NCI-H128 (cell line): ENCODE data around the gene SELPLG.
"Not testable (repeated sequence)": the region's sequence is repeated elsewhere in the genome, so short reads cannot be mapped to it uniquely, and the experiment has no call there.

Experiments used
- DNase-seq: peaks from one replicate; lab custom pipeline; 2025; ENCODE audit not compliant: unreplicated experiment; lab: John Stamatoyannopoulos, UW

Gene SELPLG

DNA sequence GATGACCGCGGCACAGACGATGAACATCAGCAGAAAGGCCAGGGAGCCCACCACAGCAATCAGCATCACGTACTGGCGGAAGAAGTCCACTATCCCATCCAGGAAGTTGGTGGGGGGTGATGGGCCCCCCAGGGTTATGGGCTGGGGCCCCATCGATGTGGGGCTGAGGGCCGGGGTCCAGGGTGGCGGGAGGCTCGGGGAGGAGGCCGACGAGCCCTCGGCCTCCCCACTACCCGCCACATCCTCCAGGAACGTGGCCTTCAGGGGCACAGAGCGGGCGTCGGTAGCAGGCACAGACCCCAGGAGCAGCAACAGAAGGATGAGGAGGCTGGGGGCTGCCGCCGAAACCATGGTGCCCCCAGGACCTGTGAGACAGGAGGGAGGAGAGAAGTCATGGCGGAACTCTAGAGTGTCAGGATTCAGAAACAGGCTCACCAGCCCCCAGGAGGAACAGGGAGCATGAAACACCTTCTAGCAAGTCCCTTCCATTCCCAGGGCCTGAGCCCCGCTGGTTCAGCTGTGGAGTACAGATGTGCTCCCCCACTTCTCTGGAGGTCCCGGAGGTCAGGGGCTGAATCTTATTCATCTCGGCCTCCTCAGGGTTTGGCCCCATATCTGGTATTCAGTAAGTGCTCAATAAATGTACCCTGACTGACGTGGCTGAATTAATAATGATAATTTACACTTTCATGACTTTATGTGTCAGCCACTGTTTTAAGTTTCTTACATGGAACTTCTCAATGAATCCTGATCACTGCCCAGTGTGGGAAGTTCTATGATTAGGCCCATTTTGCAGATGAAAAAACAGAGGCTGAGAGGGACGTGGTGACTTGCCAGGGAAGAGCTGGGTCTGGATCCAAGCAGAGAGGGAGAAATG is 41.4 kb downstream of the SELPLG start:
- no peak for DNase-seq

DNA sequence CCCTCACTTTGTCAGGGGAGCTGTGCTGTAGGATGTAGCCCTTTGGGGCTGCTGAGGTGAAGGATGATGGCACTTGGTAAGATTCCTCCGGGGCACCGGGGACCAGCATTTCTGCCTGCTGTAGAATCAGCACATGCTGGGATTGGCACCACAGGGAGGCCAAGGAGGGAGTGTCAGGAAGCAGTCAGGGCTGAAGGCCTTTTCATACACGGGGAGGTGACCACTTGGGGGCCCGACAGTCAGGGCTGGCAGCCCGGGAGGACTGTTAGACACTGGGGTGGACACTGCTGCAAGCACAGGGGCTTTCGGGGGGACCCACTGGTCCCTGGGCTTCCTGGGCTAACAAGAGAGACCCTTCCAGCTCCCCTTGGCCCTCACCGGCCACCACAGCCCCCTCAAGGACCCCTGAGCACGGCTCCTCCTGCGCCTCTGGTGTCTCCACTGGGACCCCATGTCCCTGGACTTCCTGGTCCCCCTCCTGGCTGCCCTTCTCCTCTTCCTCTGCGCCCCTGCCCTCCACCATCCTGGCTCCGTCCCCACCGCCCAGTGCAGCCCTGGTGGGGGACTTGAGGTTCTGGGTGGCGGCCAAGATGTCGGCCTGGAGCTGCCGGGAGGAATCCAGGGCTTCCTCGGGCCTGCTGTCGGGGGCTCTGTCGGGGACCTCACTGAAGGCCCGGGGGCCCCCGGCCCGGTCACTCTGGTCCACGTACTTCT is 42.3 kb downstream of the SELPLG start:
- no peak for DNase-seq

DNA sequence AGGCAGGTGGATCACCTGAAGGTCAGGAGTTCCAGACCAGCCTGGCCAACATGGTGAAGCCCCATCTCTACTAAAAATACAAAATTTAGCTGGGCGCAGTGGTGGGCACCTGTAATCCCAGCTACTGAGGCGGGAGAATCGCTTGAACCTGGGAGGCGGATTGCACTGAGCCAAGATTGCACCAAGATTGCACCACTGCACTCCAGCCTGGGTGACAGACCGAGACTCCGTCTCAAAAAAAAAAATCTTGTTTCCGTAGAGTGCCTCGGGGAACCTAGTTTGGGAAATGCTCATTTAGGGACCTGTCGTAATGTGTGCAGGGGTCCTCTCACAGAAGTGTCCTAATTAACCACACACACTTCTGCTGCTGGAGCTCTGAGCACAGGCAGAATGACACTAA is 43.2 kb downstream of the SELPLG start:
- not testable (repeated sequence) for DNase-seq

DNA sequence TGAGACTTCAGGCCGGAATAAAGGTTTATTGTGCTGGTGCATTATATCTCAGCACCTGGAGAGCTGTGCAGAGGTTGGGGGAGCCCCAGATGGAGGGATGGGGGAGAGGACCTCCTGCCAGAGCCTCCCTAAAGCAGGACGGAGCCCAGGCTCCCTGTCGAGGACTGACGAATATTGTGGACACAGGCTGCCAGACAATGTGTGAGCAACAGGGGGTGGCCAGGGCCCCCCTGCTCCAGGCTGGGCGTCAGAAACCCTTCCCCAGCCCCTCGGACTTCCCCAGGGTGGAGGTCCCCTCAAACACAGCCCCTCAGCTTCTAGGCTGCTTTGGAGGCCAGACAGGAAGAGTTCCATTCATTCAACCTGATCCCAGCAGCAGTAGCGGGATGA is 43.9 kb downstream of the SELPLG start:
- no peak for DNase-seq

DNA sequence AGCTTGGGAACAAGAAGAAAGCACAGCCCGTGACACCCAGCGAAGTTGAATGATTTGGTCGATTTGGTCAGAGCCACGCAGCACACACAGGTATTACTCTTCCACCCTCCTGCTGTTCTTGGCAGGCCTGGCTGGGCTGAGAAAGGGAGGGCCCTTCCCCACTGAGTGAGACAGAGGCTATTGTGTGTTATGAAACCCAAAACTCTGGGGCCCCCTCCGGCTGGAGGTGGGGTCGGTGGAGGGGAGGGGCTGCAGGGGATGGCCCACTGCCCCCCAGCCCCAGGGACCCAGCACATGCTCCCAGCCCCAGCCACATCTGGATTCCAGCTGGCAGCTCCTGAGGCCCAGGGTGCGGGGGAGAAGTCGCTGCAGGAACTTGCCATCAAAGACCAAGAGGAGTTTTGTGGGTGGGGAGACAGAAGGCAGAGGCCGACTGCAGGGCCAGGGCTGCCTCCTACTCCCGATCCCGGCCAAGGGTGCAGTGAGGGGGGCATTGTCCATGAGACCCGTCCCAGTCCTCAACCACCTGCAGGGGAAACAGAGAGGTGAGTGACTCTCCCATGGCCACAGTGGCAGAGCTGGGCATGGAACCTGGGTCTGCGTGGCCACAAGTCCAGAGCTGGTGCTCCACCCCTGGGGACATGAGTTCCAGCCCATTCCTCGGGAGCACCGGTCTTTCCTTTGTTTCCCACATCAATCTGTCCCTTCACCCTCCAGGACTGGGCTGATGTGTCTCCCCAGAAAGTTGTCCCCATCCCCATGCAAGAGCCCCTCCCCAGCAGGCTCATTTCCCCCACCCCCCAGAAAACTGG is 44.5 kb downstream of the SELPLG start:
- DNase-seq: no peak

DNA sequence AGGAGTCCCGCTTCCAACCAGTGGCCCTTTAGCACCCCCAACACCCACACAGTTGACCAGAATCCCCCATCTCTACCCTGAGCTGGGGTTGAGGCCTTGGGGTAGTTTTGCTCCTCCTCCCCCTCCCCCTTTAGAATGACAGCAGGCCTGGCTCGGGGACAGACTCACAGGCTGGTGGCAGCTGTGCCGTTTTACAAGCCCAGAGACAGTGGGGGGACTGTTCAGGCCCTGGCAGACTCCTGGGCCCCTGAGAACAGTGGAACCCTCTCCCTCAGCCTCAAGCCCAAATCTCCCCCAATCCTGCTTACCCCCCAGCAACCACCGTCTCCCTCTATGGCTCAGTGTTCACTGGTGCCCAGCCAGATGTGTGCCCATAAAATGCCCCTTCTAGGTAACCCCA is 45.9 kb downstream of the SELPLG start:
- no peak for DNase-seq

DNA sequence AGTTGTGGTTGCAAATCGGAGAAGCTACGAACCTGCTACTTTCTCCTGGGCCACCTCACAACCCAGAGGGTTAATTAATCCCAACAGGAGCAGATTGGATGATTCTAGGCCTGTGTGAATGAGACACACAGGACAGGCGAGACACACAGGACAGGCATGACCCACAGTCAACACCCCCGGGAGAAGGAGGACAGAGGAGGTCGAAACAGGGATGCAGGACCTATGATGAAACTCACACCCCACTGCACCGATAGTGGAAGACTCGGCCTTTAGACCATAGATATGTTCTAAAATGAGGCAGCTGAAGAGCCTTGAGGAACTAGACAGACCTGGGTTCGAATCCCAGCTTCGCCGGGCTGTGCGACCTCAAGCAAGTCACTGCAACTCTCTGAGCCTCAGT is 47.4 kb downstream of the SELPLG start:
- DNase-seq: no peak

DNA sequence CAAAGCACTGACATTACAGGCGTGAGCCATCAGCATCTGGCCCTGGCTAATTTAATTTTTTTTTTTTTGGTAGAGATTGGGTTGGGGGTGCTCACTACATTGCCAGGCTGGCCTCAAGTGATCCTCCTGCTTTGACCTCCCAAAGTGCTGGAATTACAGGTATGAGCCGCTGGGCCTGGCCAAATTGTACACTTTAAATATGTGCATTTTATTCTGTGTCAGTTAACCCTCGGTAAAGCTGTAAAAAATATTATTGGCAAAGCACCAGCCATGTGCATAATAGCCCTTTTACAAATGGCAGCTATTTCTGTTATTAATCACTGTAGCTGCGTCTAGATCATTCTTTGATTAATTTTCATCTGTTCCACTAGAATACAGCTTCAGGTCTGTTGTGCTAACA is 47.8 kb downstream of the SELPLG start:
- no peak for DNase-seq

DNA sequence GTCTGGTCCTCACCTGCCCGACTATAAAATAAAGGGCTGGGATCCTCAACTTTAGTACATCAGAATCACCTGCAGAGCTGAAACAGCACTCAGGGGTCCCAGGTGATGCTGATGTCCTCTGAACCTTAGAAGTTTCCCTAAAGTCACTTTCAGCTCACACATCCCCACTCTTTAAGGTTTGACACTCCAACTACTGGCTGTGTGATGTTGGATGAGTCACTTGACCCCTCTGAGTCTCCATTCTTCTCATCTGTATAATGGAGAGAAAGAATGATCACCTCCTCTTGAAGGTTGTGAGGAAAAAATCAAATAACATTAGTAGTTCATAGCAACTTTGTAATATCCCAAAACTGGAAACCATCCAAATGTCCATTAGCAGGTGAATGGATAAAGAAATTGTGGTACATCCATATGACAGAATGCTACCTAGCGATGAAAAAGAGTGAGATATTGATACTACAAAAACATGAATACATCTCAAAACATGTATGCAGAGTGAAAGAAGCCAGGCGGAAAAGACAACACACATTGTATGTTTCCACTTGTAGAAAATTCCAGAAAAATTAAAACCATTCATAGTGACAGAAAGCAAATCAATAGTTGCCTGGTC is 49.1 kb downstream of the SELPLG start:
- no peak for DNase-seq

DNA sequence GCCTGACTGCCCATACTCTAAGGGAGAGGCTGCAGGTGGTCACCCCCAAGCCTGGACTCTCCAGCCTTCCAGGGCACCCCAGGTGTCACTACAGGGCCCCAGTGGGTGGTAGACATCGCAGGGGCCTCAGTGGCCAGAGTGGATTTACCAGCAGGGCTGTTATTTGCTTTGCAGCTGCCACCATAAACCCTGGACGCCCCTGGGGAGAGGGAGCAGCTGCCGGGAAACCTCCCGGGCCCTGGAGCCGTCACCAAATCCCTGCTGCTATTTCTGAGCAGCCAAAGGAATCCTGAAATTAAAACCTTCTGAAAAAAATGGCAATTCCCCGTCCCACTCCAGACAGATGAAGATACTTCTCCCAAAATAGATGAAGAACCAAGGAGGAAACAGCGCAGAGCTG is 49.7 kb downstream of the SELPLG start:
- DNase-seq: no peak

DNA sequence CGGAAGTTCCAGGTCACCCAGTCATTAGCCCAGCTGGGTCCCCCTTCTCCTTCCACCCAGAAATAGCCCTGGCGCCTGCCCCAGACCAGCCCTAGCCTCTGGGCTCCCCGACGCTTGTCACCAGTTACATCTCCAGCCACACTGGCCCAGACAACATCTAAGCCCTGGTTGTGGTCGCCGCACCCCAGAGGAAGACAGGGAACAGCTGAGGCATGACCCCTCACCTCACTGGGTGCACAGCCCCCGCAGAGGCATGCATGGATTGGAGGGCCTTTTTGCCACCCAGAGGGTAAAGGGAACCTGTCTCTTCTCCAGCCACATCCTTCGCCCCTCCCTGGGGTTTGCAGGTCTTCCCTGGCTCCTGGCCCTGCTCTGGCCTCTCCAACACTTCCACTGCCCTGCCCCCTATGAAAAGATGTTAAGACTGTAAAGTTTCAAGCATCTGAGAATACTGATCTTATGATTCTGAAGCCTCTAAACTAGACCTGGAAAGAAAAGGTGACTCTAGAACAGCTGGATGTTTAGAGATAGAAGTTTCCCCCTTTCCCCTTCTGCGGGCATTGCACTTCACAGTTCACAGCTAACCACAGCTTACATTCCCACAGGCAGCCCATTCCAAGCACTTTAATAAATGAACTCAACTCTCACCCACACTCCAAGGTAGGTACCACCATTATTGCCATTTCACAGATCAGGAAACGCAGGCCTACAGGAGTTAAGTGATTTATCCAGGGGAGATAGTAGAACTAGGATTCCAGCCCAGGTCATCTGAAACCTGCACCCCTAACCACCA is 50.5 kb downstream of the SELPLG start:
- DNase-seq: no peak

DNA sequence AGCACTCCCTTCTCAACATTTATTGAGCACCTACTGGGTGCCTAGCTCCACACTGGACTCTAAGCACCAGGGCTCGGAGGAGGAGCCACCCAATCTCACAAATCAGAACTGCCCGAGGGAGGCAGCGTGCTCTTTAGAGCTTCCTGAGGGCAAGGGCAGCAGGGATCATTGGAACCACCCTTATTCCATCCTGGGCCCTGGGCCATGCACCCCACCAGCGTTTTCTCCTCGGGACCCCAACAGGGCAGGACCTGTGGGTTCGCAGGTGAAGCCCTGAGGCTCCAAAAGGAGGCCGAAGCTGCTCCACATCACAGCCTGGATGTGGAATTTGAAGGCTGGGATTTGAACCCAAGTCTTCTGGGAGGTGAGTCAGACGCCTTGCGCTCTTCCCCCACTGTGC is 51.2 kb downstream of the SELPLG start:
- DNase-seq: no peak

DNA sequence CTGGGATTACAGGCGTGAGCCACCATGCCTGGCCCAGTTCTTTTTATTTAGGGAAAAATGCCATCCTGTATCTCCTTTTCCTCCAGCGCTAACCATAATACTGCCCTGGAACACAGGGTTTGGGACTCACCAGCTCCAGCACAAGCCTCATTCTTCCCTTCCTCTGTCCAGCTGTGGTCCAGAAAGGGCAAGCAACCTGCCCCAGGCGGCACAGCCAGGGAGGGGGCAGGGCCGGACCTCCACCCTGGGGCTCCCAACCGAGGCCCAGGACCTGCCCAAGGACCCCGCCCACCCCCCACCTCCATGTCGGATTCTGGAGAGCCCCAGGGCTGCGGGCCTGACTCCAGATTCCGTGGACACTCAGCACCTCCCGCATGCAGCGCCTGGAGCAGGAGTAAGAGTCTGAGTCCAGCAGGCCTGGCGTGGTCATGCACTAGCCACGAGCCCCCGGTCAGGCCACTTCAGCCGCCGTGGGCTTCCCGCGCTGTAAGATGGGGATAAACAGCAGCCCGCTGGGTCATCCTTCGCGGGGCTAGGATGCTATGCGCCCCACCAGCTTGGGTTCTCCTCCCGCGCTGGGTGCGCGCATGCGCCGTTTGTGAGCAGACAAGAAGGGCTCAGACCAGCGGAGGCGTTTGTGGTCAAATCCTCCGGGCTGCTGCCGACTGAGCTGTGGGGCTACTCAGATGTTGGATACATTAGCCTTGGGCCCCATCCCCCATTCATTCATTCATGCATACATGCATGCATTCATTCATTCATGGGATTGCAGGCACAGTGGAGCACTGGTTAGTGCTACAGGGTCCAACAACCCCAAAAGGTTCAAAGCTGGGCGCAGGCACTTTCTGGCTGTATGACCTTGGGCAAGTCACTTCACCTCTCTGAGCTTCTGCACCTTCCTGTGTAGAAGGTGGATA is 52.1 kb downstream of the SELPLG start:
- no peak for DNase-seq

DNA sequence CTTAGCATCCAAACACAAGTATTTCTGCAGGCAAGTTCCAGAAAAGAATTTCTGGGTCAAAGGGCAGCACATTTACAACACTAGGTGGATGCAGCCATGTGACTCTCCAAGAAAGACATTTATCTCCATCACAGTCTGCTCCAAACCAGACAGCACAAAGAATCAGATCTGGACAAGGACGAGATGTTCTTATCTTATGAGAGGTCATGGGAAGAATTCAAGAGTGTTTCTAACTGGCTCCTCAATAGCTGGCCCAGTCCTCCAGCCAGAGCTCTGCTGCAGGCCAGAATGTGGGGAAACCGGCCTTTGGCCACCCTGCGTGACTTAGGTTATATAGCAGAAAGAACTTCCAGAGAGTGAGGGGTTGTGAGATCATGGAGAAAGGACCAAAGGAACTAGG is 53.2 kb downstream of the SELPLG start:
- DNase-seq: no peak

DNA sequence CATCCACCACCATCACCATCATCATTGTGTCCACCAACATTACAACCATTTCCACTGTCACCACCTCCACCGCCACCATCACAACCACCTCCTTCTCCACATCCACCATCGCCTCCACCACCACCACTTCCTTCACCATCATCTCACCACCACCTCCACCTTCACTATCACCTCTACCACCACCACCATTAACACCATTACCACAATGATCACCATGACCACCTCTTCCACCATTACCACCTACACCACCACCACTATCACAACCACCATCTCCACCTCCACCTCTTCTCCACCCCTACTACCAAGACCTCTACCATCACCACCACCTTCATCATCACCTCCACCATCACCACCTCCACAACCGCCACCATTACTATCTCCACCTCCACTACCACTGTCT is 54.9 kb downstream of the SELPLG start:
- DNase-seq: no peak

DNA sequence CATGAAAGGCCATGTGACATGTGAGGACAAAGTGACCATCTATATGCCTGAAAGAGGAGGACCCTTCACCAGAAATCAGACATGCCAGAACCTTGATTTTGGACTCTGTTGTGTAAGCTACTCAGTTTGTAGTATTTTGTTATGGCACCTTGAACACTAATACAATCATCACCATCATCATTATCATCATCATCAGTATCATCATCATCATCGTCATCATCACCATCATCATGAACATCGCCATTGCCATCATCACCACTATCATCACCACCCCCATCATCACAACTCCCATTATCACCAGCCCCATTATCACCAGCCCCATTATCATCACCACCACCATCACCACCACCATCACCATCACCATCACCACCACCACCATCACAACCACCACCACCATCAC is 55.4 kb downstream of the SELPLG start:
- no peak for DNase-seq

DNA sequence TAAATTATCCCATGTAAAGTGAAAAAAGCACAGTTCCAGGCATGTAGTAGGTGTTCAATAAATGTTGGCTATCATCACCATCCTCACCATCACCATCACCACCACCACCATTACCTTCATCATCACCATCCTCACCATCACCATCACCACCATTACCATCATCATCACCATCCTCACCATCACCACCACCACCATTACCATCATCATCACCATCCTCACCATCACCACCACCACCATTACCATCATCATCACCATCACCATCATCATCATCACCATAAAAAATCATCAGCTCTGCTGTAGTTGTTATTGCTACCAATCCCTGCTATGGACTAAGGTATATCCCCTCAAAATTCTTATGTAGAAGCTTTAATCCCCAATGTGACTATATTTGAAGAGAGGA is 56.2 kb downstream of the SELPLG start:
- no peak for DNase-seq

DNA sequence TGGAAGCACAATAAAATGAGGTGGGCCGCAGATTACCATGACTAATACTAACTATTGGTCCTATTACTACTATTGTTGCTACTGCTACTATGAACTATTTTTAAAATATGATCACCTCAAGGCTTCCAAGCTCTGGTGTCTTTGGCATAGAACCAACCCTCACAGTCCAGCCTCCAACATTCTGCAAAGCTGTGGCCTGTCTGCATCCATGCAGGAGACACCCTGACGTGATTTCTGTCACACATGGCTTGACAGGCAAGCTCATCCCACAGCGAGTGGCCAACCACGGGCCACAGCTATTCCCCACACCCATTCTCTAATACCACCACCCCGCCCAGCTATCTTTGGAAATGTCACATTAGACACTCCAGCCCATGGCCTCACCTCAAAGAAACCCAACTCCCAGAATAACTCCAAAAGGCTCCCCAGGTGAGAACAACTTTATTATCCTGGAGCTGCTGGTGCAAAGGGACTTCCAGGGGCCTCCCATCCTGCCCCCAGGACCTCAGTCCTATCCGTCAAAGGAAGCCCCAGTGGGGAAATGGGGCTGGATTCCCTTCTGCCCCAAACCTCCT is 56.9 kb downstream of the SELPLG start:
- DNase-seq: no peak
